ENCODE data around the gene GFRA1. TPM values are rescaled to one million over a fixed set of nuclear protein-coding genes. Genes with fewer than 3 reads are reported as not detected.

The GFRA1 gene
- total RNA-seq, 2 donors from 2014 or later = 1.6 to 3.1 TPM

GRCh38 chr10:116274064-116274904 lies 1.3 kb upstream of the GFRA1 start:
- Histone ChIP-seq H3K9me3 (ENCODE audit: control insufficient read depth, low read length) (no peaks in the 10 kb centered on the region), H3K4me3 (ENCODE audit: low read length) (peak overlapping the region; percentile 84), H3K9ac (ENCODE audit: extremely low read depth, low read length, poor library complexity, severe bottlenecking) (peak overlapping the region; percentile 5), H3K4me1 (ENCODE audit: control insufficient read depth, insufficient read depth, low read length) (no peaks in the 10 kb centered on the region), H3K36me3 (ENCODE audit: control insufficient read depth, insufficient read depth, low read length) (no peaks in the 10 kb centered on the region), H3K27ac (ENCODE audit: low read depth, low read length) (peak overlapping the region; percentile 85), H3K27me3 (ENCODE audit: control insufficient read depth, insufficient read depth, low read length, poor library complexity, severe bottlenecking) (peaks cover 90% of the 10 kb centered on the region)
- TF ChIP-seq CTCF (conservative IDR thresholded peaks at IDR 0.05) = peak; percentile 17
- peaks cover 91% of the 10 kb centered on the region for H3K27me3 Mint-ChIP-seq (ENCODE audit: insufficient read depth)
- no peaks in the 10 kb centered on the region for H3K36me3 Mint-ChIP-seq (ENCODE audit: low read depth)
- 2 to 4% methylated on average over 9 to 47 of the region's 49 CpGs for WGBS, 2 experiments (ENCODE audit: insufficient coverage in 1 of 2, insufficient read length in 1 of 2)
- no peaks in the 10 kb centered on the region for H3K9me3 Mint-ChIP-seq
- H3K4me3 Mint-ChIP-seq = peak overlapping the region; percentile 66
- H3K27ac Mint-ChIP-seq = no peak overlapping the region
- H3K4me1 Mint-ChIP-seq = peaks cover 9% of the 10 kb centered on the region
- DNase-seq = peak; percentile 81

GRCh38 chr10:116271593-116272439 lies 1.2 kb downstream of the GFRA1 start:
- H3K9me3 Mint-ChIP-seq = no peaks in the 10 kb centered on the region

More at GRCh38 chr10:116271593-116272439, 1.2 kb downstream of the GFRA1 start:
- peaks cover 9% of the 10 kb centered on the region for H3K4me1 Mint-ChIP-seq
- peaks cover 97% of the 10 kb centered on the region for H3K27me3 Mint-ChIP-seq (ENCODE audit: insufficient read depth)
- WGBS, 2 experiments (ENCODE audit: insufficient coverage in 1 of 2, insufficient read length in 1 of 2) = 0% methylated on average over 15 to 62 of the region's 64 CpGs
- peak overlapping the region; percentile 66 for H3K4me3 Mint-ChIP-seq
- H3K9me3 ChIP-seq (ENCODE audit: control insufficient read depth, low read length) = no peaks in the 10 kb centered on the region
- no peak for TF ChIP-seq CTCF (conservative IDR thresholded peaks at IDR 0.05)
- H3K4me1 ChIP-seq (ENCODE audit: control insufficient read depth, insufficient read depth, low read length) = no peaks in the 10 kb centered on the region
- no peak overlapping the region for H3K27ac Mint-ChIP-seq
- H3K4me3 ChIP-seq (ENCODE audit: low read length) = peak overlapping the region; percentile 84
- no peak overlapping the region for H3K27ac ChIP-seq (ENCODE audit: low read depth, low read length)
- no peak overlapping the region for H3K9ac ChIP-seq (ENCODE audit: extremely low read depth, low read length, poor library complexity, severe bottlenecking)
- H3K36me3 ChIP-seq (ENCODE audit: control insufficient read depth, insufficient read depth, low read length) = no peaks in the 10 kb centered on the region
- peaks cover 97% of the 10 kb centered on the region for H3K27me3 ChIP-seq (ENCODE audit: control insufficient read depth, insufficient read depth, low read length, poor library complexity, severe bottlenecking)
- H3K36me3 Mint-ChIP-seq (ENCODE audit: low read depth) = no peaks in the 10 kb centered on the region
- peak; percentile 77 for DNase-seq
